ENCODE data around the gene PLCH2.

PLCH2 gene

GRCh38 chr1:2533365-2533764, 57.3 kb downstream of the PLCH2 start:
- TF ChIP-seq CTCF (IDR thresholded peaks at IDR 0.05; ENCODE audit: borderline replicate concordance, extremely low read depth, low read length, poor library complexity, severe bottlenecking) (no peak), EZH2 (IDR thresholded peaks at IDR 0.05; ENCODE audit: borderline replicate concordance, low read depth, low read length, severe bottlenecking) (no peak)
- no peak overlapping the region for H3K4me2 ChIP-seq (ENCODE audit: insufficient read depth, low read length)
- ATAC-seq (ENCODE audit: insufficient read depth, low read depth) = no peak
- H3K9ac ChIP-seq (ENCODE audit: low read depth, low read length) = no peak overlapping the region
- no peaks in the 10 kb centered on the region for H3K36me3 ChIP-seq (ENCODE audit: insufficient read depth, low read length)
- H3K4me3 ChIP-seq (ENCODE audit: low read depth in 1 of 2, low read length in 2 of 2) = no peak overlapping the region
- H3K27me3 ChIP-seq (ENCODE audit: insufficient read depth, low read length, poor library complexity) = peaks cover 11% of the 10 kb centered on the region
- H3K79me2 ChIP-seq (ENCODE audit: insufficient read depth, low read length) = no peaks in the 10 kb centered on the region
- peaks cover 7% of the 10 kb centered on the region for H3K4me1 ChIP-seq (ENCODE audit: insufficient read depth, low read length)
- no peak overlapping the region for H3K27ac ChIP-seq (ENCODE audit: low read length)
- no peaks in the 10 kb centered on the region for H3K9me3 ChIP-seq (ENCODE audit: insufficient read depth, low read length, severe bottlenecking)
- H2AFZ ChIP-seq (ENCODE audit: low read depth, low read length) = no peak overlapping the region
- no peak for DNase-seq
- H4K20me1 ChIP-seq (ENCODE audit: insufficient read depth, low read length) = peaks cover 25% of the 10 kb centered on the region

GRCh38 chr1:2534315-2534686, 58.2 kb downstream of the PLCH2 start:
- H3K27me3 ChIP-seq (ENCODE audit: insufficient read depth, low read length, poor library complexity) = peaks cover 11% of the 10 kb centered on the region
- H3K4me3 ChIP-seq (ENCODE audit: low read depth in 1 of 2, low read length in 2 of 2) = no peak overlapping the region
- H4K20me1 ChIP-seq (ENCODE audit: insufficient read depth, low read length) = peaks cover 34% of the 10 kb centered on the region
- no peaks in the 10 kb centered on the region for H3K79me2 ChIP-seq (ENCODE audit: insufficient read depth, low read length)
- H3K4me1 ChIP-seq (ENCODE audit: insufficient read depth, low read length) = peaks cover 7% of the 10 kb centered on the region
- H3K27ac ChIP-seq (ENCODE audit: low read length) = no peak overlapping the region
- H3K9ac ChIP-seq (ENCODE audit: low read depth, low read length) = no peak overlapping the region
- no peak overlapping the region for H3K4me2 ChIP-seq (ENCODE audit: insufficient read depth, low read length)
- H3K9me3 ChIP-seq (ENCODE audit: insufficient read depth, low read length, severe bottlenecking) = no peaks in the 10 kb centered on the region
- DNase-seq = no peak
- no peaks in the 10 kb centered on the region for H3K36me3 ChIP-seq (ENCODE audit: insufficient read depth, low read length)
- no peak for TF ChIP-seq CTCF (IDR thresholded peaks at IDR 0.05; ENCODE audit: borderline replicate concordance, extremely low read depth, low read length, poor library complexity, severe bottlenecking)
- no peak for TF ChIP-seq EZH2 (IDR thresholded peaks at IDR 0.05; ENCODE audit: borderline replicate concordance, low read depth, low read length, severe bottlenecking)
- no peak for ATAC-seq (ENCODE audit: insufficient read depth, low read depth)
- H2AFZ ChIP-seq (ENCODE audit: low read depth, low read length) = no peak overlapping the region

- H3K27ac ChIP-seq (ENCODE audit: low read length) = no peak overlapping the region
- ATAC-seq (ENCODE audit: insufficient read depth, low read depth) = no peak
Observed at GRCh38 chr1:2534687-2535441, 58.8 kb downstream of the PLCH2 start.

More at GRCh38 chr1:2534687-2535441, 58.8 kb downstream of the PLCH2 start:
- no peak overlapping the region for H3K4me2 ChIP-seq (ENCODE audit: insufficient read depth, low read length)
- H4K20me1 ChIP-seq (ENCODE audit: insufficient read depth, low read length) = peaks cover 39% of the 10 kb centered on the region
- H3K27me3 ChIP-seq (ENCODE audit: insufficient read depth, low read length, poor library complexity) = peaks cover 11% of the 10 kb centered on the region
- H3K9me3 ChIP-seq (ENCODE audit: insufficient read depth, low read length, severe bottlenecking) = no peaks in the 10 kb centered on the region
- DNase-seq = no peak
- no peak overlapping the region for H3K9ac ChIP-seq (ENCODE audit: low read depth, low read length)
- H3K4me1 ChIP-seq (ENCODE audit: insufficient read depth, low read length) = peaks cover 12% of the 10 kb centered on the region
- H3K79me2 ChIP-seq (ENCODE audit: insufficient read depth, low read length) = no peaks in the 10 kb centered on the region
- TF ChIP-seq CTCF (IDR thresholded peaks at IDR 0.05; ENCODE audit: borderline replicate concordance, extremely low read depth, low read length, poor library complexity, severe bottlenecking) (no peak), EZH2 (IDR thresholded peaks at IDR 0.05; ENCODE audit: borderline replicate concordance, low read depth, low read length, severe bottlenecking) (no peak)
- H3K4me3 ChIP-seq (ENCODE audit: low read depth in 1 of 2, low read length in 2 of 2) = no peak overlapping the region
- H2AFZ ChIP-seq (ENCODE audit: low read depth, low read length) = no peak overlapping the region
- no peaks in the 10 kb centered on the region for H3K36me3 ChIP-seq (ENCODE audit: insufficient read depth, low read length)

Measured in DND-41 (cell line).